ENCODE data around the gene SCYGR1. TPM values are rescaled to one million over a fixed set of nuclear protein-coding genes. Genes with fewer than 3 reads are reported as not detected.

Gene SCYGR1
- total RNA-seq, 1 donor from 2014 or later = not detected

- DNase-seq = no peak
- Mint-ChIP-seq H3K4me3 (peak overlapping the region; percentile 63), H3K36me3 (ENCODE audit: low read depth) (no peaks in the 10 kb centered on the region), H3K27ac (peak overlapping the region; percentile 94), H3K4me1 (peaks cover 55% of the 10 kb centered on the region), H3K9me3 (peaks cover 6% of the 10 kb centered on the region), H3K27me3 (no peaks in the 10 kb centered on the region)
- intact Hi-C loops (cut with micrococcal nuclease) = loop anchor here (1.0 to 2.0 kb wide), 6 partner anchors 38 to 577 kb away; partner anchors contain the start of genes AGFG1 and MFF
Observed at GRCh38 chr2:227411990-227412350, 24.2 kb upstream of the SCYGR1 start.

- Mint-ChIP-seq H3K27me3 (no peaks in the 10 kb centered on the region), H3K36me3 (ENCODE audit: low read depth) (no peaks in the 10 kb centered on the region), H3K4me1 (peaks cover 57% of the 10 kb centered on the region), H3K27ac (peak overlapping the region; percentile 94), H3K4me3 (peak overlapping the region; percentile 63), H3K9me3 (peaks cover 6% of the 10 kb centered on the region)
- intact Hi-C loops (cut with micrococcal nuclease) = loop anchor here (1.0 to 2.0 kb wide), 6 partner anchors 37 to 577 kb away; partner anchors contain the start of genes AGFG1 and MFF
- DNase-seq = peak; percentile 80
Observed at GRCh38 chr2:227411320-227411989, 23.7 kb upstream of the SCYGR1 start.

- H3K27ac Mint-ChIP-seq = no peak overlapping the region
- peaks cover 58% of the 10 kb centered on the region for H3K4me1 Mint-ChIP-seq
Observed at GRCh38 chr2:227410191-227410590, 22.4 kb upstream of the SCYGR1 start.

GRCh38 chr2:227407591-227408151 lies 19.9 kb upstream of the SCYGR1 start:
- H3K36me3 Mint-ChIP-seq (ENCODE audit: low read depth) = no peaks in the 10 kb centered on the region
- no peak overlapping the region for H3K27ac Mint-ChIP-seq
- peaks cover 54% of the 10 kb centered on the region for H3K4me1 Mint-ChIP-seq
- no peak overlapping the region for H3K4me3 Mint-ChIP-seq
- no peaks in the 10 kb centered on the region for H3K27me3 Mint-ChIP-seq
- peaks cover 6% of the 10 kb centered on the region for H3K9me3 Mint-ChIP-seq
- no peak for DNase-seq
- intact Hi-C loops (cut with micrococcal nuclease) = loop anchor here (5.0 to 10.0 kb wide), 2 partner anchors 140 to 247 kb away; no protein-coding TSS in a partner anchor

More at GRCh38 chr2:227410191-227410590, 22.4 kb upstream of the SCYGR1 start:
- H3K27me3 Mint-ChIP-seq = no peaks in the 10 kb centered on the region
- no peaks in the 10 kb centered on the region for H3K36me3 Mint-ChIP-seq (ENCODE audit: low read depth)
- no peak for DNase-seq
- H3K9me3 Mint-ChIP-seq = peaks cover 6% of the 10 kb centered on the region
- intact Hi-C loops (cut with micrococcal nuclease) = loop anchor here (2.0 kb wide), 2 partner anchors 63 to 575 kb away; partner anchors contain the start of gene AGFG1
- H3K4me3 Mint-ChIP-seq = no peak overlapping the region

GRCh38 chr2:227406177-227407031 lies 18.7 kb upstream of the SCYGR1 start:
- Mint-ChIP-seq H3K4me3 (no peak overlapping the region), H3K36me3 (ENCODE audit: low read depth) (no peaks in the 10 kb centered on the region), H3K9me3 (no peaks in the 10 kb centered on the region), H3K4me1 (peaks cover 42% of the 10 kb centered on the region), H3K27ac (peak overlapping the region; percentile 7), H3K27me3 (no peaks in the 10 kb centered on the region)
- peak; percentile 59 for DNase-seq
- intact Hi-C loops (cut with micrococcal nuclease) = loop anchor here (1.0 to 10.0 kb wide), 3 partner anchors 141 to 360 kb away; no protein-coding TSS in a partner anchor

- Mint-ChIP-seq H3K4me3 (no peak overlapping the region), H3K36me3 (ENCODE audit: low read depth) (no peaks in the 10 kb centered on the region), H3K27ac (no peak overlapping the region), H3K4me1 (peaks cover 29% of the 10 kb centered on the region), H3K9me3 (no peaks in the 10 kb centered on the region), H3K27me3 (no peaks in the 10 kb centered on the region)
- no peak for DNase-seq
- intact Hi-C loops (cut with micrococcal nuclease) = loop anchor here (5.0 to 10.0 kb wide), 2 partner anchors 143 to 250 kb away; no protein-coding TSS in a partner anchor
Observed at GRCh38 chr2:227404585-227405271, 17.0 kb upstream of the SCYGR1 start.

GRCh38 chr2:227402959-227403358 lies 15.2 kb upstream of the SCYGR1 start:
- intact Hi-C loops (cut with micrococcal nuclease) = loop anchor here (10.0 kb wide), 1 partner anchor 252 kb away; no protein-coding TSS in a partner anchor
- H3K36me3 Mint-ChIP-seq (ENCODE audit: low read depth) = no peaks in the 10 kb centered on the region
- peak overlapping the region; percentile 46 for H3K27ac Mint-ChIP-seq
- H3K9me3 Mint-ChIP-seq = no peaks in the 10 kb centered on the region
- peaks cover 27% of the 10 kb centered on the region for H3K4me1 Mint-ChIP-seq
- H3K4me3 Mint-ChIP-seq = no peak overlapping the region
- no peak for DNase-seq
- no peaks in the 10 kb centered on the region for H3K27me3 Mint-ChIP-seq

GRCh38 chr2:227402321-227402720 lies 14.6 kb upstream of the SCYGR1 start:
- intact Hi-C loops (cut with micrococcal nuclease) = loop anchor here (10.0 kb wide), 1 partner anchor 252 kb away; no protein-coding TSS in a partner anchor
- Mint-ChIP-seq H3K4me3 (no peak overlapping the region), H3K4me1 (peaks cover 30% of the 10 kb centered on the region), H3K36me3 (ENCODE audit: low read depth) (no peaks in the 10 kb centered on the region), H3K27ac (no peak overlapping the region), H3K9me3 (no peaks in the 10 kb centered on the region), H3K27me3 (no peaks in the 10 kb centered on the region)
- no peak for DNase-seq

GRCh38 chr2:227401550-227401949 lies 13.8 kb upstream of the SCYGR1 start:
- no peak for DNase-seq
- peaks cover 24% of the 10 kb centered on the region for H3K4me1 Mint-ChIP-seq
- no peaks in the 10 kb centered on the region for H3K36me3 Mint-ChIP-seq (ENCODE audit: low read depth)
- H3K9me3 Mint-ChIP-seq = no peaks in the 10 kb centered on the region
- no peaks in the 10 kb centered on the region for H3K27me3 Mint-ChIP-seq
- no peak overlapping the region for H3K27ac Mint-ChIP-seq
- no peak overlapping the region for H3K4me3 Mint-ChIP-seq
- intact Hi-C loops (cut with micrococcal nuclease) = loop anchor here (10.0 kb wide), 1 partner anchor 253 kb away; no protein-coding TSS in a partner anchor

- Mint-ChIP-seq H3K27me3 (no peaks in the 10 kb centered on the region), H3K9me3 (no peaks in the 10 kb centered on the region), H3K27ac (no peak overlapping the region), H3K36me3 (ENCODE audit: low read depth) (no peaks in the 10 kb centered on the region), H3K4me3 (no peak overlapping the region), H3K4me1 (peaks cover 12% of the 10 kb centered on the region)
- no peak for DNase-seq
- intact Hi-C loops (cut with micrococcal nuclease) = no loop called here
Observed at GRCh38 chr2:227398684-227399670, 11.2 kb upstream of the SCYGR1 start.

- Mint-ChIP-seq H3K27ac (no peak overlapping the region), H3K9me3 (no peaks in the 10 kb centered on the region), H3K4me3 (no peak overlapping the region), H3K27me3 (no peaks in the 10 kb centered on the region), H3K36me3 (ENCODE audit: low read depth) (no peaks in the 10 kb centered on the region), H3K4me1 (peaks cover 8% of the 10 kb centered on the region)
- DNase-seq = no peak
- intact Hi-C loops (cut with micrococcal nuclease) = no loop called here
Observed at GRCh38 chr2:227397562-227397961, 9.8 kb upstream of the SCYGR1 start.

- DNase-seq = no peak
- Mint-ChIP-seq H3K9me3 (no peaks in the 10 kb centered on the region), H3K36me3 (ENCODE audit: low read depth) (no peaks in the 10 kb centered on the region), H3K27me3 (no peaks in the 10 kb centered on the region), H3K4me1 (peaks cover 8% of the 10 kb centered on the region), H3K27ac (no peak overlapping the region), H3K4me3 (no peak overlapping the region)
- intact Hi-C loops (cut with micrococcal nuclease) = no loop called here
Observed at GRCh38 chr2:227395556-227395955, 7.8 kb upstream of the SCYGR1 start.
